ENCODE results near the gene NHSL2.

DNA sequence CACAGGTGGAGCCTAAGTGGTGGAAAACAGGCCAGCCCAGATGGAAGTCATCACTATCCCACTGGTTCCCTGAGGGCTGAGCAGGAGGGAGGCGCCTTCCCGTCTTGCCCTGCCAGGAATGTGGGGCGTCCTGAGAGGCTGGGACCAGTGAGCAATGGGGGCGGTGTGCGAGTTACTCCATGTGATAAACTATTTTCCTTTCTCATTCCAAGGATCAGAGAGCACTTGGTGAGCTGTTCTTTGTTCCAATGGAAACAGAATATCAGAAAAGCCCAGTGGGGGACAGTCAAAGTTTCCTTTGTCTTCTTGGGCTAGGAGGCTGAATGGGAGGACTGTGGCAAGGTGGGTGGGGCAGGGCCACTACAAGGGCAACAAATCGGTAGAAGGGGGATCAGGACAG, 86.2 kb downstream of the NHSL2 start:
- TF ChIP-seq, protein P1, sequence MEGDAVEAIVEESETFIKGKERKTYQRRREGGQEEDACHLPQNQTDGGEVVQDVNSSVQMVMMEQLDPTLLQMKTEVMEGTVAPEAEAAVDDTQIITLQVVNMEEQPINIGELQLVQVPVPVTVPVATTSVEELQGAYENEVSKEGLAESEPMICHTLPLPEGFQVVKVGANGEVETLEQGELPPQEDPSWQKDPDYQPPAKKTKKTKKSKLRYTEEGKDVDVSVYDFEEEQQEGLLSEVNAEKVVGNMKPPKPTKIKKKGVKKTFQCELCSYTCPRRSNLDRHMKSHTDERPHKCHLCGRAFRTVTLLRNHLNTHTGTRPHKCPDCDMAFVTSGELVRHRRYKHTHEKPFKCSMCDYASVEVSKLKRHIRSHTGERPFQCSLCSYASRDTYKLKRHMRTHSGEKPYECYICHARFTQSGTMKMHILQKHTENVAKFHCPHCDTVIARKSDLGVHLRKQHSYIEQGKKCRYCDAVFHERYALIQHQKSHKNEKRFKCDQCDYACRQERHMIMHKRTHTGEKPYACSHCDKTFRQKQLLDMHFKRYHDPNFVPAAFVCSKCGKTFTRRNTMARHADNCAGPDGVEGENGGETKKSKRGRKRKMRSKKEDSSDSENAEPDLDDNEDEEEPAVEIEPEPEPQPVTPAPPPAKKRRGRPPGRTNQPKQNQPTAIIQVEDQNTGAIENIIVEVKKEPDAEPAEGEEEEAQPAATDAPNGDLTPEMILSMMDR (conservative IDR thresholded peaks at IDR 0.05; ENCODE audit: low read length): no peak
- no peak for TF ChIP-seq EZH2phosphoT487 (IDR thresholded peaks at IDR 0.05; ENCODE audit: borderline replicate concordance, low read depth, low read length)
